NCI-H2171 (cell line): ENCODE data around the gene DAGLA.
A peak's percentile ranks its signal among the peaks of the same experiment; 100 is the strongest.

ENCODE experiments used
- DNase-seq: peaks from one replicate; lab custom pipeline; 2025; lab: John Stamatoyannopoulos, UW

DAGLA gene

GRCh38 chr11:61709572-61709971 is 29.4 kb downstream of the DAGLA start:
- peak; percentile 90 for DNase-seq

GRCh38 chr11:61710019-61710418 is 29.8 kb downstream of the DAGLA start:
- peak; percentile 80 for DNase-seq

- no peak for DNase-seq
Measured at GRCh38 chr11:61711037-61711436, 30.8 kb downstream of the DAGLA start.

- peak; percentile 87 for DNase-seq
Measured at GRCh38 chr11:61711498-61711897, 31.3 kb downstream of the DAGLA start.

- DNase-seq: peak; percentile 66
Measured at GRCh38 chr11:61712314-61712713, 32.1 kb downstream of the DAGLA start.

- DNase-seq: no peak
Measured at GRCh38 chr11:61712846-61713245, 32.7 kb downstream of the DAGLA start.

GRCh38 chr11:61713464-61713863 is 33.3 kb downstream of the DAGLA start:
- no peak for DNase-seq

GRCh38 chr11:61713906-61714305 is 33.7 kb downstream of the DAGLA start:
- DNase-seq: no peak

- DNase-seq: no peak
Measured at GRCh38 chr11:61714316-61714715, 34.1 kb downstream of the DAGLA start.

- no peak for DNase-seq
Measured at GRCh38 chr11:61714916-61715315, 34.7 kb downstream of the DAGLA start.

- no peak for DNase-seq
Measured at GRCh38 chr11:61715867-61716266, 35.7 kb downstream of the DAGLA start.

- no peak for DNase-seq
Measured at GRCh38 chr11:61716478-61717285, 36.5 kb downstream of the DAGLA start.

- DNase-seq: no peak
Measured at GRCh38 chr11:61717286-61718033, 37.3 kb downstream of the DAGLA start.

- peak; percentile 44 for DNase-seq
Measured at GRCh38 chr11:61718046-61718531, 37.9 kb downstream of the DAGLA start.

- peak; percentile 76 for DNase-seq
Measured at GRCh38 chr11:61718621-61719302, 38.6 kb downstream of the DAGLA start.

GRCh38 chr11:61719978-61720377 is 39.8 kb downstream of the DAGLA start:
- DNase-seq: no peak

GRCh38 chr11:61720597-61720996 is 40.4 kb downstream of the DAGLA start:
- no peak for DNase-seq

- DNase-seq: no peak
Measured at GRCh38 chr11:61724437-61724836, 44.2 kb downstream of the DAGLA start.

- DNase-seq: no peak
Measured at GRCh38 chr11:61725781-61726231, 45.6 kb downstream of the DAGLA start.

GRCh38 chr11:61726775-61727174 is 46.6 kb downstream of the DAGLA start:
- DNase-seq: no peak

- no peak for DNase-seq
Measured at GRCh38 chr11:61727401-61727811, 47.2 kb downstream of the DAGLA start.
